ENCODE data around the gene PSMG3. TPM values are rescaled to one million over a fixed set of nuclear protein-coding genes. Genes with fewer than 3 reads are reported as not detected.

Gene PSMG3
- total and polyA plus RNA-seq, 8 donors = 19.8 to 31.2 (median 25.1) TPM

GRCh38 chr7:1533255-1533546, 36.6 kb downstream of the PSMG3 start:
- H3K27ac ChIP-seq = peak overlapping the region; percentile 89 to 99

GRCh38 chr7:1532456-1533254, 37.2 kb downstream of the PSMG3 start:
- Histone ChIP-seq H3K4me1 (peaks cover 34 to 67% of the 10 kb centered on the region in 2 donors), H3K9me3 (no peaks in the 10 kb centered on the region), H3K36me3 (peaks cover 0 to 16% of the 10 kb centered on the region in 2 donors), H3K27me3 (no peaks in the 10 kb centered on the region), H3K4me3 (peak overlapping the region; percentile 56 to 67), H3K27ac (peak overlapping the region; percentile 89 to 99)
- ATAC-seq (peak; percentile 65), DNase-seq (peak; percentile 46 to 92 (median 80))
- no peak for TF ChIP-seq CTCF (IDR thresholded peaks at IDR 0.05)
- intact Hi-C loops (cut with DNase I) = no loop called here

More at GRCh38 chr7:1533255-1533546, 36.6 kb downstream of the PSMG3 start:
- intact Hi-C loops (cut with DNase I) = no loop called here
- peaks cover 0 to 18% of the 10 kb centered on the region in 2 donors for H3K36me3 ChIP-seq
- H3K9me3 ChIP-seq = no peaks in the 10 kb centered on the region
- no peaks in the 10 kb centered on the region for H3K27me3 ChIP-seq
- ATAC-seq (no peak), DNase-seq (no peak)
- H3K4me1 ChIP-seq = peaks cover 40 to 73% of the 10 kb centered on the region in 2 donors
- H3K4me3 ChIP-seq = peak overlapping the region; percentile 0 to 67
- TF ChIP-seq CTCF (IDR thresholded peaks at IDR 0.05) = no peak

- TF ChIP-seq CTCF (IDR thresholded peaks at IDR 0.05) = no peak
- no peak for DNase-seq
- H3K4me1 ChIP-seq = peaks cover 32 to 63% of the 10 kb centered on the region in 2 donors
- ATAC-seq = no peak
- no peaks in the 10 kb centered on the region for H3K27me3 ChIP-seq
- H3K27ac ChIP-seq = peak overlapping the region; percentile 89 to 99
- H3K9me3 ChIP-seq = no peaks in the 10 kb centered on the region
- intact Hi-C loops (cut with DNase I) = no loop called here
- H3K4me3 ChIP-seq = peak overlapping the region; percentile 56 to 67
- peaks cover 0 to 16% of the 10 kb centered on the region in 2 donors for H3K36me3 ChIP-seq
These were observed 37.8 kb downstream of the PSMG3 start for GRCh38 chr7:1531979-1532455.

GRCh38 chr7:1531263-1531978, 38.4 kb downstream of the PSMG3 start:
- H3K4me1 ChIP-seq = peaks cover 26 to 57% of the 10 kb centered on the region in 2 donors
- peak in 3 of 4 donors; percentile 24 to 90 (median 61) for DNase-seq
- intact Hi-C loops (cut with DNase I) = no loop called here

More at GRCh38 chr7:1531263-1531978, 38.4 kb downstream of the PSMG3 start:
- H3K36me3 ChIP-seq = peaks cover 0 to 15% of the 10 kb centered on the region in 2 donors
- peak overlapping the region; percentile 56 to 67 for H3K4me3 ChIP-seq
- ATAC-seq = peak; percentile 31
- H3K27ac ChIP-seq = peak overlapping the region; percentile 89 to 99
- TF ChIP-seq CTCF (IDR thresholded peaks at IDR 0.05) = no peak
- no peaks in the 10 kb centered on the region for H3K9me3 ChIP-seq
- no peaks in the 10 kb centered on the region for H3K27me3 ChIP-seq
